HG02678 (cell line): ENCODE results near the gene RHEB.

Source experiments
- ATAC-seq: cut with Tn5 transposase; IDR thresholded peaks from one replicate; pipeline ENCODE4 v1.9.1; 2021; ENCODE audit warnings: mild to moderate bottlenecking, moderate library complexity; ENCODE audit not compliant: unreplicated experiment

Gene RHEB

GRCh38 chr7:151451626-151452571, 67.8 kb downstream of the RHEB start:
- no peak for ATAC-seq

GRCh38 chr7:151451156-151451555, 68.5 kb downstream of the RHEB start:
- ATAC-seq: no peak

- no peak for ATAC-seq
These were observed 69.7 kb downstream of the RHEB start for GRCh38 chr7:151449990-151450389.

GRCh38 chr7:151448261-151449252, 71.1 kb downstream of the RHEB start:
- ATAC-seq: peak; percentile 84

GRCh38 chr7:151447901-151448260, 71.8 kb downstream of the RHEB start:
- ATAC-seq: no peak

GRCh38 chr7:151447312-151447711, 72.4 kb downstream of the RHEB start:
- ATAC-seq: no peak

GRCh38 chr7:151446412-151446811, 73.3 kb downstream of the RHEB start:
- no peak for ATAC-seq

GRCh38 chr7:151444632-151445031, 75.1 kb downstream of the RHEB start:
- no peak for ATAC-seq

GRCh38 chr7:151442776-151443496, 76.8 kb downstream of the RHEB start:
- no peak for ATAC-seq

- ATAC-seq: no peak
These were observed 78.8 kb downstream of the RHEB start for GRCh38 chr7:151440799-151441445.

GRCh38 chr7:151439855-151440798, 79.6 kb downstream of the RHEB start, which contains the start of gene CRYGN:
Gene CRYGN (minus strand): TSS chr7:151440141. CDS start chr7:151439917, 224 bp downstream.
- ATAC-seq: no peak

- ATAC-seq: no peak
These were observed 80.7 kb downstream of the RHEB start for GRCh38 chr7:151438864-151439601.

GRCh38 chr7:151437866-151438516, 81.7 kb downstream of the RHEB start:
- no peak for ATAC-seq

- no peak for ATAC-seq
These were observed 82.5 kb downstream of the RHEB start for GRCh38 chr7:151437159-151437553.

GRCh38 chr7:151436446-151437158, 83.1 kb downstream of the RHEB start:
- ATAC-seq: no peak

GRCh38 chr7:151435971-151436370, 83.7 kb downstream of the RHEB start:
- no peak for ATAC-seq
